Measurements from ENCODE around the gene ABCC10.
A peak's percentile ranks its signal among the peaks of the same experiment; 100 is the strongest.

The ABCC10 gene

GRCh38 chr6:43488667-43489276 is 61.4 kb downstream of the ABCC10 start:
- no peak for DNase-seq
- peak overlapping the region; percentile 4; the same call in 1 of the 2 replicates for H3K4me3 ChIP-seq (ENCODE audit: low read depth, low read length)
- H3K27me3 ChIP-seq: no peaks in the 10 kb centered on the region
- peaks cover 7% of the 10 kb centered on the region for H3K36me3 ChIP-seq
- H3K4me1 ChIP-seq: peaks cover 19% of the 10 kb centered on the region
- H3K9me3 ChIP-seq: no peaks in the 10 kb centered on the region
- no peak for TF ChIP-seq CTCF (IDR thresholded peaks at IDR 0.05; ENCODE audit: low read depth, low read length)

- no peak for TF ChIP-seq CTCF (IDR thresholded peaks at IDR 0.05; ENCODE audit: low read depth, low read length)
- H3K4me1 ChIP-seq: peaks cover 19% of the 10 kb centered on the region
- H3K9me3 ChIP-seq: no peaks in the 10 kb centered on the region
- H3K27me3 ChIP-seq: no peaks in the 10 kb centered on the region
- DNase-seq: peak; percentile 77
- peaks cover 7% of the 10 kb centered on the region for H3K36me3 ChIP-seq
- H3K4me3 ChIP-seq (ENCODE audit: low read depth, low read length): no peak overlapping the region; the same call in 1 of the 2 replicates
Observed at GRCh38 chr6:43489277-43490072, 62.1 kb downstream of the ABCC10 start.

GRCh38 chr6:43490523-43490939 is 63.2 kb downstream of the ABCC10 start:
- no peak overlapping the region for H3K4me3 ChIP-seq (ENCODE audit: low read depth, low read length)
- peaks cover 19% of the 10 kb centered on the region for H3K4me1 ChIP-seq
- peaks cover 7% of the 10 kb centered on the region for H3K36me3 ChIP-seq
- no peak for DNase-seq
- no peaks in the 10 kb centered on the region for H3K9me3 ChIP-seq
- no peak for TF ChIP-seq CTCF (IDR thresholded peaks at IDR 0.05; ENCODE audit: low read depth, low read length)
- H3K27me3 ChIP-seq: no peaks in the 10 kb centered on the region

- H3K4me3 ChIP-seq (ENCODE audit: low read depth, low read length): no peak overlapping the region
- DNase-seq: no peak
Observed at GRCh38 chr6:43491750-43492661, 64.7 kb downstream of the ABCC10 start.

GRCh38 chr6:43492673-43493072 is 65.3 kb downstream of the ABCC10 start:
- Histone ChIP-seq H3K4me1 (peaks cover 19% of the 10 kb centered on the region), H3K27me3 (no peaks in the 10 kb centered on the region), H3K9me3 (no peaks in the 10 kb centered on the region), H3K36me3 (peaks cover 10% of the 10 kb centered on the region), H3K4me3 (ENCODE audit: low read depth, low read length) (no peak overlapping the region)
- TF ChIP-seq CTCF (IDR thresholded peaks at IDR 0.05; ENCODE audit: low read depth, low read length): no peak
- no peak for DNase-seq

More at GRCh38 chr6:43491750-43492661, 64.7 kb downstream of the ABCC10 start:
- Histone ChIP-seq H3K4me1 (peaks cover 19% of the 10 kb centered on the region), H3K27me3 (no peaks in the 10 kb centered on the region), H3K9me3 (no peaks in the 10 kb centered on the region), H3K36me3 (peaks cover 7% of the 10 kb centered on the region)
- TF ChIP-seq CTCF (IDR thresholded peaks at IDR 0.05; ENCODE audit: low read depth, low read length): no peak

All from BE2C (cell line).